HCT116 (cell line): ENCODE results near the gene LMX1A.

ENCODE experiments used
- EZH2 ChIP-seq: fragments of 200-600 bp; sonication (generic); IDR thresholded peaks from 2 replicates; pipeline ENCODE4 v1.6.1; 2017; ENCODE audit warnings: antibody characterized with exemption, mixed run types
- POLR2AphosphoS5 ChIP-seq: IDR thresholded peaks from 2 replicates; pipeline ENCODE4 v1.6.1; 2011; ENCODE audit warnings: mild to moderate bottlenecking, low read depth, low read length, moderate library complexity
- ZFX ChIP-seq: fragments of 450-650 bp; IDR thresholded peaks from 2 replicates; pipeline ENCODE4 v1.6.1; 2017
- TF ChIP-seq, protein P1 (sequence below), 3 experiments: fragments of 200-600 bp in 1 of 3; sonication (generic) in 1 of 3; IDR thresholded peaks in 2 of 3; conservative IDR thresholded peaks in 1 of 3; 2 replicates each; pipeline ENCODE4 v1.5.1; 2012 to 2017; ENCODE audit warnings: low read depth in 2 of 3, low read length in 2 of 3, antibody characterized with exemption in 1 of 3, borderline replicate concordance in 1 of 3, control low read depth in 1 of 3, mild to moderate bottlenecking in 1 of 3, mixed read lengths in 1 of 3, mixed run types in 1 of 3, moderate library complexity in 1 of 3; ENCODE audit not compliant: insufficient read depth in 1 of 3

DNA sequence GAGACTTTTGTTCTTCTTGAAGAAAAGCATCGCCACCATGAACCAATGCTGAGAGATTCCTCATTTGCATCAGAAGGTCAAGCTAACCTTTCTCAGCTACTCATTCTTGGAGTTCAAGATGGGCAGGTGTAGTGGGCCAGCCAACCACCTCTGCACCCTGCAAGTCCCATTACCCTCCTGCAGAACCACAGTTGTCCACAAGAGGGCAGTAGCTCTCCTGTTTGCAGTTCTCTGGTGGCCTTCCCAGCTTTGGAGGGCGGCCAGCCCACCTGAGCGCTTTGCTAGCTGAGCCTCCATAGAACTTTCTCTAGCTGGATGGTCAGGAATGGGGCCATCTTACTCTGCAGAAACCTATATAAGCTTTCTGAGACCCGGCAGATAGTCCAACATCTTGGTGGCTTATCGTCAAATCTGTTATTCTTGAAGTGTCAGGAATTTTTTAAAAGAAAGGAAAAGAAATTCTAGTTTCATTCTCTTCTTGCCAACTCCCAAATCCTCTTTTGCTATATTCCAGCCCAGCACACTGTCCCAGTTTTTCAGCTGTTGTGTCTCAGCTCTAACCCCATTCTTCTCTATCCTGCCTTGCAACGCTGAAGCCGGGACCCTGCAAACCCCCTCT, 11.0 kb upstream of the LMX1A start:
- TF ChIP-seq POLR2AphosphoS5: no peak
- TF ChIP-seq ZFX: no peak
- TF ChIP-seq, protein P1, sequence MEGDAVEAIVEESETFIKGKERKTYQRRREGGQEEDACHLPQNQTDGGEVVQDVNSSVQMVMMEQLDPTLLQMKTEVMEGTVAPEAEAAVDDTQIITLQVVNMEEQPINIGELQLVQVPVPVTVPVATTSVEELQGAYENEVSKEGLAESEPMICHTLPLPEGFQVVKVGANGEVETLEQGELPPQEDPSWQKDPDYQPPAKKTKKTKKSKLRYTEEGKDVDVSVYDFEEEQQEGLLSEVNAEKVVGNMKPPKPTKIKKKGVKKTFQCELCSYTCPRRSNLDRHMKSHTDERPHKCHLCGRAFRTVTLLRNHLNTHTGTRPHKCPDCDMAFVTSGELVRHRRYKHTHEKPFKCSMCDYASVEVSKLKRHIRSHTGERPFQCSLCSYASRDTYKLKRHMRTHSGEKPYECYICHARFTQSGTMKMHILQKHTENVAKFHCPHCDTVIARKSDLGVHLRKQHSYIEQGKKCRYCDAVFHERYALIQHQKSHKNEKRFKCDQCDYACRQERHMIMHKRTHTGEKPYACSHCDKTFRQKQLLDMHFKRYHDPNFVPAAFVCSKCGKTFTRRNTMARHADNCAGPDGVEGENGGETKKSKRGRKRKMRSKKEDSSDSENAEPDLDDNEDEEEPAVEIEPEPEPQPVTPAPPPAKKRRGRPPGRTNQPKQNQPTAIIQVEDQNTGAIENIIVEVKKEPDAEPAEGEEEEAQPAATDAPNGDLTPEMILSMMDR (IDR thresholded peaks at IDR 0.05 in 2 of 3, conservative IDR thresholded peaks at IDR 0.05 in 1 of 3; ENCODE audit: borderline replicate concordance in 1 of 3, insufficient read depth in 1 of 3, low read depth in 2 of 3, low read length in 2 of 3): peak; percentile 62 to 97 (median 95); a peak in 5 of 6 replicates
- no peak for TF ChIP-seq EZH2
